GM19395 (cell line): Measurements from ENCODE around the gene DUSP23.

Experiments
- ATAC-seq: cut with Tn5 transposase; IDR thresholded peaks from one replicate; pipeline ENCODE4 v1.9.1; 2021; ENCODE audit warnings: mild to moderate bottlenecking, moderate library complexity; ENCODE audit not compliant: unreplicated experiment

Gene DUSP23

GRCh38 chr1:159780583-159781582 lies at the start of gene DUSP23:
Gene DUSP23, plus strand, starts transcription at chr1:159780962. Its CDS starts 139 bp downstream, at chr1:159781101.
- peak; percentile 99 for ATAC-seq

- no peak for ATAC-seq
Observed at GRCh38 chr1:159737238-159737916, 43.4 kb upstream of the DUSP23 start.

- no peak for ATAC-seq
Observed at GRCh38 chr1:159743651-159744410, 36.9 kb upstream of the DUSP23 start.

- no peak for ATAC-seq
Observed at GRCh38 chr1:159746666-159747065, 34.1 kb upstream of the DUSP23 start.

GRCh38 chr1:159748370-159748769 lies 32.4 kb upstream of the DUSP23 start:
- no peak for ATAC-seq

- no peak for ATAC-seq
Observed at GRCh38 chr1:159749630-159750029, 31.1 kb upstream of the DUSP23 start.

- no peak for ATAC-seq
Observed at GRCh38 chr1:159750621-159751020, 30.1 kb upstream of the DUSP23 start.

GRCh38 chr1:159751031-159751430 lies 29.7 kb upstream of the DUSP23 start:
- no peak for ATAC-seq

GRCh38 chr1:159752135-159752580 lies 28.6 kb upstream of the DUSP23 start:
- ATAC-seq: no peak

- no peak for ATAC-seq
Observed at GRCh38 chr1:159753386-159753785, 27.4 kb upstream of the DUSP23 start.

- ATAC-seq: no peak
Observed at GRCh38 chr1:159755451-159756007, 25.2 kb upstream of the DUSP23 start.

GRCh38 chr1:159756397-159756796 lies 24.4 kb upstream of the DUSP23 start:
- ATAC-seq: no peak

GRCh38 chr1:159763686-159764085 lies 17.1 kb upstream of the DUSP23 start:
- no peak for ATAC-seq

- ATAC-seq: no peak
Observed at GRCh38 chr1:159765806-159766205, 15.0 kb upstream of the DUSP23 start.

- no peak for ATAC-seq
Observed at GRCh38 chr1:159771127-159771895, 9.5 kb upstream of the DUSP23 start.

GRCh38 chr1:159774465-159774864 lies 6.3 kb upstream of the DUSP23 start:
- ATAC-seq: no peak

GRCh38 chr1:159775716-159776115 lies 5.0 kb upstream of the DUSP23 start:
- no peak for ATAC-seq

- no peak for ATAC-seq
Observed at GRCh38 chr1:159778266-159778665, 2.5 kb upstream of the DUSP23 start.

GRCh38 chr1:159779403-159779851 lies 1.3 kb upstream of the DUSP23 start:
- ATAC-seq: no peak

- ATAC-seq: no peak
Observed at GRCh38 chr1:159781992-159782391, 1.2 kb downstream of the DUSP23 start.
